GM12878 (cell line): ENCODE data around the gene RALGAPA2. TPM values are rescaled to one million over a fixed set of nuclear protein-coding genes. Genes with fewer than 3 reads are reported as not detected.

Experiments
- ATAC-seq: fragments of 200-7000 bp; cut with Tn5 transposase; 3 replicates; pipeline ENCODE4 v1.9.1; 2020; ENCODE audit warnings: mild to moderate bottlenecking, moderate library complexity
- BruUV-seq: library from RNA; stranded (reverse); fragments of 400-500 nt; replicated peaks from 2 replicates; lab custom pipeline; 2021; lab: Mats Ljungman, UMichigan
- CTCF ChIA-PET: fragments of 300-600 bp; sonication (Branson Sonifier 250); formaldehyde crosslinking; extraction: SDS; loops from one replicate; lab custom pipeline; 2021; ENCODE audit warnings: inconsistent platforms; lab: Yijun Ruan, JAX
- POLR2A ChIA-PET: fragments of 350-600 bp; formaldehyde crosslinking; extraction: SDS; loops from one replicate; lab custom pipeline; 2021; ENCODE audit warnings: inconsistent platforms; lab: Charles Lee
- RAD21 ChIA-PET: fragments of 300-600 bp; sonication (Branson Sonifier 250); formaldehyde crosslinking; loops from one replicate; lab custom pipeline; 2023; ENCODE audit warnings: antibody characterized with exemption; ENCODE audit not compliant: unreplicated experiment; lab: Charles Lee
- SMC1A ChIA-PET: fragments of 300-600 bp; sonication (Branson Sonifier 250); formaldehyde crosslinking; loops from one replicate; lab custom pipeline; 2023; ENCODE audit not compliant: unreplicated experiment, uncharacterized antibody; lab: Charles Lee
- DNase-seq: peaks from one replicate; pipeline ENCODE4 v3.0.0-alpha.2; 2011; ENCODE audit warnings: low read depth, low spot score
- FAIRE-seq: peaks from 3 replicates; lab custom pipeline; 2011; peaks lifted over from hg19 to GRCh38; lab: Jason Lieb, UNC
- H2AFZ ChIP-seq: 2 replicates; pipeline ENCODE4 v1.6.0; 2011; ENCODE audit warnings: low read depth, low read length, control low read depth; ENCODE audit not compliant: control insufficient read depth
- H3K27ac ChIP-seq: 2 replicates; pipeline ENCODE4 v1.5.1; 2011; ENCODE audit warnings: control low read depth; ENCODE audit not compliant: control insufficient read depth, insufficient read depth
- H3K27me3 ChIP-seq, 2 experiments: replicated peaks in 1 of 2; 2 replicates each; pipeline versions ENCODE4 v1.6.0 to v1.6.1; 2011; ENCODE audit warnings: low read length in 1 of 2; ENCODE audit not compliant: control insufficient read depth in 2 of 2, insufficient read depth in 2 of 2
- H3K36me3 ChIP-seq, 2 experiments: 2 replicates each; pipeline ENCODE4 v1.5.1; 2011; ENCODE audit warnings: low read length in 1 of 2; ENCODE audit not compliant: control insufficient read depth in 2 of 2, insufficient read depth in 2 of 2
- H3K4me1 ChIP-seq: 2 replicates; pipeline ENCODE4 v1.6.1; 2011; ENCODE audit warnings: mild to moderate bottlenecking, low read length, moderate library complexity, mixed read lengths; ENCODE audit not compliant: control insufficient read depth, insufficient read depth
- H3K4me2 ChIP-seq: 2 replicates; pipeline ENCODE4 v1.6.0; 2011; ENCODE audit warnings: control low read depth; ENCODE audit not compliant: control insufficient read depth, insufficient read depth
- H3K4me3 ChIP-seq: fragments of 200-600 bp; sonication (generic); 2 replicates; pipeline ENCODE4 v1.5.1; 2016
- H3K79me2 ChIP-seq: 2 replicates; pipeline ENCODE4 v1.6.0; 2011; ENCODE audit warnings: low read length; ENCODE audit not compliant: control insufficient read depth, insufficient read depth
- H3K9ac ChIP-seq: 2 replicates; pipeline ENCODE4 v1.8.0; 2011; ENCODE audit warnings: low read length, control low read depth, mixed read lengths; ENCODE audit not compliant: control insufficient read depth, insufficient read depth
- H3K9me3 ChIP-seq: replicated peaks from 3 replicates; pipeline ENCODE4 v1.5.1; 2011; ENCODE audit warnings: mild to moderate bottlenecking, low read length; ENCODE audit not compliant: control insufficient read depth, insufficient read depth
- H4K20me1 ChIP-seq: 2 replicates; pipeline ENCODE4 v1.6.0; 2011; ENCODE audit not compliant: control insufficient read depth, insufficient read depth
- BRCA1 ChIP-seq: IDR thresholded peaks from 2 replicates; pipeline ENCODE4 v1.6.1; 2011; ENCODE audit warnings: low read depth, low read length, improper control_type of control experiment
- CHD1 ChIP-seq: IDR thresholded peaks from 2 replicates; pipeline ENCODE4 v1.6.1; 2012; ENCODE audit warnings: low read depth, low read length, improper control_type of control experiment
- CREM ChIP-seq: IDR thresholded peaks from 2 replicates; pipeline ENCODE4 v1.6.1; 2014; ENCODE audit warnings: antibody characterized with exemption, low read depth
- FOS ChIP-seq: IDR thresholded peaks from 3 replicates; pipeline ENCODE4 v1.6.1; 2011; ENCODE audit warnings: borderline replicate concordance; ENCODE audit not compliant: insufficient read length; ENCODE audit errors: extremely low read depth
- GATAD2B ChIP-seq: fragments of 450-650 bp; conservative IDR thresholded peaks from 2 replicates; pipeline ENCODE4 v1.6.1; 2017; ENCODE audit warnings: low read depth, mild to moderate bottlenecking, moderate library complexity
- MYC ChIP-seq: IDR thresholded peaks from 2 replicates; pipeline ENCODE4 v1.6.1; 2011; ENCODE audit warnings: mild to moderate bottlenecking, low read length, moderate library complexity, inconsistent platforms; ENCODE audit not compliant: insufficient read depth, insufficient replicate concordance, insufficient read length, severe bottlenecking
- PAX5 ChIP-seq: IDR thresholded peaks from 2 replicates; pipeline ENCODE4 v1.6.1; 2011; ENCODE audit warnings: low read depth, low read length, borderline replicate concordance
- RAD51 ChIP-seq: fragments of 450-650 bp; IDR thresholded peaks from 2 replicates; pipeline ENCODE4 v1.6.1; 2016; ENCODE audit warnings: moderate library complexity, mild to moderate bottlenecking, inconsistent platforms
- RBBP5 ChIP-seq: fragments of 200-600 bp; sonication (generic); conservative IDR thresholded peaks from 2 replicates; pipeline ENCODE4 v1.6.1; 2016
- RELA ChIP-seq: fragments of 450-650 bp; IDR thresholded peaks from 2 replicates; pipeline ENCODE4 v1.8.0; 2014; ENCODE audit warnings: borderline replicate concordance; ENCODE audit not compliant: partially characterized antibody
- RFX5 ChIP-seq: IDR thresholded peaks from 2 replicates; pipeline ENCODE4 v1.6.1; 2011; ENCODE audit warnings: low read depth, low read length, improper control_type of control experiment
- SMAD5 ChIP-seq: IDR thresholded peaks from 2 replicates; pipeline ENCODE4 v1.6.1; 2016; ENCODE audit warnings: antibody characterized with exemption, low read depth
- SREBF2 ChIP-seq: IDR thresholded peaks from 2 replicates; pipeline ENCODE4 v1.6.1; 2012; ENCODE audit warnings: mild to moderate bottlenecking, low read length
- TCF7 ChIP-seq: IDR thresholded peaks from 2 replicates; pipeline ENCODE4 v1.6.1; 2014; ENCODE audit warnings: antibody characterized with exemption, borderline replicate concordance
- WRNIP1 ChIP-seq: IDR thresholded peaks from 2 replicates; pipeline ENCODE4 v1.6.1; 2011; ENCODE audit warnings: low read depth, low read length, improper control_type of control experiment, borderline replicate concordance
- ZNF24 ChIP-seq: fragments of 450-650 bp; IDR thresholded peaks from 2 replicates; pipeline ENCODE4 v1.6.1; 2017; ENCODE audit warnings: antibody characterized with exemption, mild to moderate bottlenecking
- ZSCAN29 ChIP-seq: fragments of 450-650 bp; IDR thresholded peaks from 2 replicates; pipeline ENCODE4 v1.6.1; 2017; ENCODE audit warnings: mild to moderate bottlenecking, moderate library complexity
- WGBS: methylation state at CpG from one replicate; pipeline ENCODE4 v1.1.6; 2016; ENCODE audit warnings: low lambda C conversion rate; ENCODE audit not compliant: insufficient replicate concordance, insufficient coverage; ENCODE audit errors: missing lambda C conversion rate; 5-methylcytosine and 5-hydroxymethylcytosine counted together
- in situ Hi-C: fragments of 300-500 bp; cut with MboI; formaldehyde crosslinking; loops from 9 replicates; pipeline ENCODE4 v1.14.3; 2018; ENCODE audit warnings: mixed read lengths
- intact Hi-C: fragments of 100-400 bp; cut with micrococcal nuclease; formaldehyde crosslinking; loops from one replicate; pipeline ENCODE4 v1.14.2; 2022; ENCODE audit not compliant: unreplicated experiment
- polyA plus RNA-seq, 11 experiments: library from polyadenylated mRNA; depleted of rRNA in 4 of 11; unstranded in 6 of 11; stranded (reverse) in 5 of 11; fragments of >200 nt; fragmentation: Nextera tagmentation in 4 of 11; fragmentation: Illumina TruSeq in 1 of 11; extraction: Ambion mirVana in 4 of 11; extraction: Trizol in 1 of 11; gene quantifications; 1 replicate in 1 of 11; 2 replicates in 10 of 11; pipeline versions ENCODE4 v1.2.1 to v1.2.3, GENCODE V29; 2011 to 2016; ENCODE audit warnings: inconsistent platforms in 2 of 11, missing spikeins in 2 of 11, low read depth in 1 of 11
- total RNA-seq, 4 experiments: library from RNA; depleted of rRNA in 3 of 4; stranded (reverse); fragments of >200 nt in 3 of 4; fragmentation: Illumina TruSeq in 1 of 4; extraction: Trizol in 1 of 4; gene quantifications; 2 replicates each; pipeline versions ENCODE4 v1.2.1 to v1.2.3, GENCODE V29; 2013 to 2021

Gene RALGAPA2
- total and polyA plus RNA-seq, 10 of the 15 experiments (the other 5 are each of a cell fraction or from before 2014, with no cell fraction given) = 2.9 to 29.4 (median 19.6) TPM

DNA sequence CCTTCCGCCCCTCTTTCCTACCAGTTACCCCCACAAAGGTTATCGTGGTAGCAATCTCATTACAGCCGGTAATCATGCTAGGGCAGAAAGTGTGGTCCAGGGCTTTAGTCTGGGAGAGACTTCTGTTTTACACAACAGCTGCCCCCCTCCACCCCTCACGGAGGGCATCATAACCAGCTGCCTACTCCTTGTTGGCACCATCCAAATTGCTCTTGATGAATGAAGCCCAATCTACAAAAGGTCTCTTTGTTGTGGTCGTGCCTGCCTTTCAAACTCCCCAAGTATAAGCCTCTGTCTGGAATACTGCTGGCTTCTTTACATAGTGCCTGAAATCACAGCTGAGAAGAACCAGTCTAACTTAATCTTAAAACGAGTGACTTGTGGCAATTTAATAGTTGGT is 186.7 kb downstream of the RALGAPA2 start:
- ChIA-PET CTCF (no interaction called here), SMC1A (interaction anchor here (1.4 kb wide), 1 partner anchor 80 kb away, joined by 3 read pairs; no protein-coding TSS in a partner anchor), POLR2A (no interaction called here), RAD21 (no interaction called here)
- WGBS = 83% methylated on average over 6 of the region's 6 CpGs
- no TSS peak for BruUV-seq
- no peaks in the 10 kb centered on the region for H3K27me3 ChIP-seq
- H3K79me2 ChIP-seq = no peaks in the 10 kb centered on the region
- H3K36me3 ChIP-seq = peaks cover 0 to 3% of the 10 kb centered on the region in 2 experiments; a peak in 3 of 4 replicates
- DNase-seq (no peak), ATAC-seq (no peak), FAIRE-seq (no peak)
- H4K20me1 ChIP-seq = no peaks in the 10 kb centered on the region
- in situ Hi-C loops = no loop called here
- no peak overlapping the region for H3K27ac ChIP-seq
- no peaks in the 10 kb centered on the region for H3K9me3 ChIP-seq
- no peak overlapping the region for H3K4me2 ChIP-seq
- H3K4me1 ChIP-seq = no peaks in the 10 kb centered on the region
- intact Hi-C loops = no loop called here
- H3K9ac ChIP-seq = no peak overlapping the region
- TF ChIP-seq GATAD2B (no peak), RBBP5 (no peak), CHD1 (no peak), MYC (no peak), ZSCAN29 (no peak), ZNF24 (no peak), WRNIP1 (no peak)
- H3K4me3 ChIP-seq = no peak overlapping the region
- H2AFZ ChIP-seq = no peak overlapping the region

DNA sequence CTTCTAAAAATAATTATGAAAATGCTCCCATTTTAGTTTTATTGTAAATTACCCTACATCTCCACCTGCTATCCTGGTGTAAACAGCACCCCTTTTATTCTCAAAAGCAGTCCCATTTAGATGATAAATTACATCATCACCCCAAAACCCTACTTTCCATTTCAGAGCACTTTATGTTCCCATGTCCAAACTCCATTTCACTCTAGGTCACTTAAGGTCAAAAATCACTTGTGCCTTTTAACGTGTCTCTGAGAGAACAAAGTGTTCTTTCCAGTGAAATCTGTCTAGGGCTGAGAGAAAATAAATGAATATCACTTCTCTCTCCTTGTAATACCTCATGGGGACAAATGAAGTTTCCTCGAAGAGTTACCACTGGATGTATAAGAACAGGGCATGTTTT is 187.2 kb downstream of the RALGAPA2 start:
- POLR2A ChIA-PET = no interaction called here
- in situ Hi-C loops = no loop called here

More for the DNA sequence above, 187.2 kb downstream of the RALGAPA2 start:
- H3K4me1 ChIP-seq = no peaks in the 10 kb centered on the region
- H2AFZ ChIP-seq = no peak overlapping the region
- ChIA-PET RAD21 (interaction anchor here (0.8 kb wide), 1 partner anchor 42 kb away, joined by 3 read pairs; no protein-coding TSS in a partner anchor), SMC1A (no interaction called here), CTCF (no interaction called here)
- no peak for ATAC-seq
- no peaks in the 10 kb centered on the region for H3K9me3 ChIP-seq
- no TSS peak for BruUV-seq
- no peaks in the 10 kb centered on the region for H4K20me1 ChIP-seq
- intact Hi-C loops = no loop called here
- WGBS = 73% methylated on average over 2 of the region's 2 CpGs
- DNase-seq = no peak
- no peak overlapping the region for H3K4me2 ChIP-seq
- TF ChIP-seq ZSCAN29 (no peak), BRCA1 (no peak), TCF7 (no peak), SMAD5 (no peak), FOS (no peak), RELA (no peak), RFX5 (no peak), PAX5 (no peak), CREM (no peak), SREBF2 (no peak), RAD51 (no peak)
- H3K9ac ChIP-seq = no peak overlapping the region
- no peaks in the 10 kb centered on the region for H3K27me3 ChIP-seq
- no peaks in the 10 kb centered on the region for H3K79me2 ChIP-seq
- no peak overlapping the region for H3K4me3 ChIP-seq
- peaks cover 0 to 3% of the 10 kb centered on the region in 2 experiments; a peak in 3 of 4 replicates for H3K36me3 ChIP-seq
- no peak for FAIRE-seq
- H3K27ac ChIP-seq = no peak overlapping the region
